Posterior vena cava (tissue), 2 donors: ENCODE data around the gene MYO10. TPM values are rescaled to one million over a fixed set of nuclear protein-coding genes. Genes with fewer than 3 reads are reported as not detected.

Experiments used
- DNase-seq: peaks from one replicate; pipeline ENCODE4 v3.0.0-alpha.2; 2020; ENCODE audit warnings: low spot score
- intact Hi-C, 2 donors: fragments of 100-400 bp; cut with DNase I; formaldehyde crosslinking; loops; one replicate each; pipeline versions ENCODE4 v1.14.1 to v1.14.2; 2022 to 2023
- total RNA-seq, 2 donors: library from RNA; stranded (reverse); fragmentation: NEBNext Ultra II Directional; extraction: Animal tissue kit (Norgen Biotek cat#: 25700); gene quantifications; one replicate each; pipeline ENCODE4 v1.2.1, GENCODE V29; 2021
- donor health status: DM: yes; HTN: yes; CAD: no.
- donor health status: DM: yes; HTN: yes; CAD: no.

Gene MYO10
- total RNA-seq, 2 donors from 2014 or later = 8.5 to 11.2 TPM

GRCh38 chr5:16709691-16710433, 226.2 kb downstream of the MYO10 start:
- intact Hi-C loops = no loop called here
- DNase-seq = no peak

- no peak for DNase-seq
- intact Hi-C loops = no loop called here
Measured at GRCh38 chr5:16707869-16708192, 228.3 kb downstream of the MYO10 start.

GRCh38 chr5:16707168-16707868, 228.8 kb downstream of the MYO10 start:
- DNase-seq = no peak

GRCh38 chr5:16704945-16705344, 231.1 kb downstream of the MYO10 start:
- no peak for DNase-seq
- intact Hi-C loops = no loop called here

More at GRCh38 chr5:16707168-16707868, 228.8 kb downstream of the MYO10 start:
- intact Hi-C loops = no loop called here

GRCh38 chr5:16702964-16703363, 233.1 kb downstream of the MYO10 start:
- DNase-seq = no peak
- intact Hi-C loops = no loop called here

- DNase-seq = no peak
- intact Hi-C loops = no loop called here
Measured at GRCh38 chr5:16701134-16702099, 234.7 kb downstream of the MYO10 start.

- no peak for DNase-seq
- intact Hi-C loops = no loop called here
Measured at GRCh38 chr5:16700081-16700480, 236.0 kb downstream of the MYO10 start.

- DNase-seq = no peak
- intact Hi-C loops = no loop called here
Measured at GRCh38 chr5:16695779-16696178, 240.3 kb downstream of the MYO10 start.

GRCh38 chr5:16693879-16694278, 242.2 kb downstream of the MYO10 start:
- intact Hi-C loops = no loop called here

GRCh38 chr5:16691731-16692130, 244.4 kb downstream of the MYO10 start:
- DNase-seq = no peak
- intact Hi-C loops = no loop called here

More at GRCh38 chr5:16693879-16694278, 242.2 kb downstream of the MYO10 start:
- DNase-seq = no peak

GRCh38 chr5:16690243-16690852, 245.7 kb downstream of the MYO10 start:
- intact Hi-C loops = no loop called here
- DNase-seq = no peak

GRCh38 chr5:16687898-16688297, 248.2 kb downstream of the MYO10 start:
- intact Hi-C loops = no loop called here
- no peak for DNase-seq

GRCh38 chr5:16685069-16685468, 251.0 kb downstream of the MYO10 start:
- DNase-seq = no peak
- intact Hi-C loops = no loop called here

- no peak for DNase-seq
- intact Hi-C loops = no loop called here
Measured at GRCh38 chr5:16681876-16682275, 254.2 kb downstream of the MYO10 start.

GRCh38 chr5:16679863-16680262, 256.2 kb downstream of the MYO10 start:
- intact Hi-C loops = no loop called here
- no peak for DNase-seq

- no peak for DNase-seq
- intact Hi-C loops = no loop called here
Measured at GRCh38 chr5:16679190-16679589, 256.9 kb downstream of the MYO10 start.

GRCh38 chr5:16675806-16676205, 260.3 kb downstream of the MYO10 start:
- intact Hi-C loops = no loop called here

GRCh38 chr5:16674750-16675149, 261.3 kb downstream of the MYO10 start:
- intact Hi-C loops = no loop called here
- DNase-seq = no peak

More at GRCh38 chr5:16675806-16676205, 260.3 kb downstream of the MYO10 start:
- DNase-seq = no peak
